Thoracic aorta (tissue), 2 donors: ENCODE data around the gene OSTC. TPM values are rescaled to one million over a fixed set of nuclear protein-coding genes. Genes with fewer than 3 reads are reported as not detected.

Experiments
- ATAC-seq: fragments of 150-250 bp; one replicate; pipeline ENCODE4 v1.8.0; 2017; ENCODE audit warnings: low read depth; ENCODE audit not compliant: insufficient number of reproducible peaks, low FRiP score
- DNase-seq: peaks from one replicate; pipeline ENCODE4 v3.0.0-alpha.2; 2020; ENCODE audit warnings: low spot score
- H3K27ac ChIP-seq, 2 donors: fragments of 200-600 bp; sonication (generic); 1 replicate in 1 of 2; 2 replicates in 1 of 2; pipeline ENCODE4 v1.5.1; 2016; ENCODE audit warnings: mild to moderate bottlenecking in 2 of 2, moderate library complexity in 2 of 2
- H3K27me3 ChIP-seq: fragments of 200-600 bp; sonication (generic); replicated peaks from 2 replicates; pipeline ENCODE4 v1.6.0; 2016; ENCODE audit warnings: mild to moderate bottlenecking; ENCODE audit not compliant: insufficient read depth
- H3K36me3 ChIP-seq: fragments of 200-600 bp; sonication (generic); one replicate; pipeline ENCODE4 v1.5.1; 2016
- H3K4me1 ChIP-seq, 2 donors: fragments of 200-600 bp; sonication (generic); 1 replicate in 1 of 2; 2 replicates in 1 of 2; pipeline versions ENCODE4 v1.5.1 to v1.6.0; 2016; ENCODE audit warnings: low read depth in 2 of 2, mild to moderate bottlenecking in 1 of 2; ENCODE audit not compliant: control insufficient read depth in 1 of 2
- H3K4me3 ChIP-seq: fragments of 200-600 bp; sonication (generic); 2 replicates; pipeline ENCODE4 v1.5.1; 2016; ENCODE audit warnings: mild to moderate bottlenecking
- H3K9me3 ChIP-seq: fragments of 200-600 bp; sonication (generic); 2 replicates; pipeline ENCODE4 v1.5.1; 2016
- CTCF ChIP-seq: fragments of 200-600 bp; sonication (generic); IDR thresholded peaks from one replicate; pipeline ENCODE4 v1.5.1; 2019; ENCODE audit warnings: antibody characterized with exemption
- total RNA-seq, 2 donors: library from RNA; depleted of rRNA; stranded (reverse); fragments of >200 nt; gene quantifications; one replicate each; pipeline versions ENCODE4 v1.1.0 to v1.2.3, GENCODE V29; 2016

Gene OSTC
- total RNA-seq, 2 donors from 2014 or later: 56.2 to 77.2 TPM

DNA sequence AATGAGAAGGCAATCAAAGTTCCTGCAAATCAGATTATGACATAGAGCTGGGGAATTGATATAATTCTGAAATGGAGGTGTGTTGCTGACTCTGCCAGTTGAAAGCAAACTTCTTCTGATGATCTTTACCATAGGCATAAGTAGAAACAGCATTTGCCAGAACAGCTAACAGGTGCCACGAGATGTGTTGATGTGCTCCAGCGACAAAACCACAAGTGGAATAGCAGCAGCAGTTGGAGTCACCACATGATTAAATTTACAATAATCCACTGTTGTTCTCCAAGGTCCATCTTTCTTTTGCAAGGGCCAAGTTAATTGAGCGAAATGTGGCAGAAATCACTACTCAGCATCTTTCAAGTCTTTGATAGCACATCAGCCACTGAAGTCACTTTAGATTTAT is 3.7 kb upstream of the OSTC start:
- no peak for TF ChIP-seq CTCF
- Histone ChIP-seq H3K36me3 (no peaks in the 10 kb centered on the region), H3K27ac (no peak overlapping the region), H3K4me3 (no peak overlapping the region), H3K4me1 (peaks cover 3 to 11% of the 10 kb centered on the region in 2 donors), H3K9me3 (no peaks in the 10 kb centered on the region), H3K27me3 (no peaks in the 10 kb centered on the region)
- ATAC-seq (no peak), DNase-seq (no peak)

- H3K4me3 ChIP-seq: peak overlapping the region; percentile 83
- TF ChIP-seq CTCF: no peak
- DNase-seq: no peak
- H3K36me3 ChIP-seq: no peaks in the 10 kb centered on the region
- ATAC-seq: no peak
- H3K27me3 ChIP-seq: no peaks in the 10 kb centered on the region
- H3K27ac ChIP-seq: peak overlapping the region in 1 of 2 donors; percentile 81
- H3K9me3 ChIP-seq: no peaks in the 10 kb centered on the region
- H3K4me1 ChIP-seq: peaks cover 8 to 23% of the 10 kb centered on the region in 2 donors
Observed at GRCh38 chr4:108649863-108650211, 562 bp upstream of the OSTC start.

DNA sequence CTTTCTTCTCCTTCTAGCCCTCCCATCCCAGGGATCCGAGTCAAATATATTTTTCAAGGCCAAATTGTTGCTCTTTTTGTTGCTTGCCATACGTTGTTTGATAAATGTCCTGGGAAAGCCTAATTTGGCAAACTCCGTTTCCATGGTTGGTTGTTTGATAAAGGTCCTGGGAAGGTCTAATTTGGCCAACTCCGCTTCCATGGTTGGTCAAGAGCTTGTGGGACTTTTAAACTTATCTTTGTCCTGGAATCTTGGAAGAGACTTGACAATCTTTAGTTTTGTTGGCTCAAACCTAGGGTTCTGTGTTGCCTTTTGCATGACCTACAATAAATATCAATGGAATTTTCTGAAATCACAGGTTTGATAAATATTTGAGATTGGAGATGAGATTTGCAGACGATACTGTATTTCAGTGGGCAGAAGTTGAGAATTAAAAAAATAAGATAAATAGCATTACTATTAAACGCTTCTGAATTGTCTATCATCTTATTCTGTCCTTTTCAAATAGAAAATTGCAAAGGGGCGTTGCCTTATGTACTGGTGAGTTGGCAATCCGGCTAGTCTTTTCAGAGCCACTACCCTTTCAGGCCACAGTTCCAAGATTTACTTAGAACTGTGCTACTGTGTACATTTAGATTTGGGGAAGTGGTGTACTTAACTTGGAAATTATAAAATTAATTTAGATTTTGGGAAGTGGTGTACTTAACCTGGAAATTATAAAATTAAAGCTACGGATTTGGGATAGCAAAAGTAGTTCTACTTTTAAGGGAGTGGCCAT is 804 bp downstream of the OSTC start:
- H3K4me1 ChIP-seq: peaks cover 8 to 23% of the 10 kb centered on the region in 2 donors
- H3K27me3 ChIP-seq: no peaks in the 10 kb centered on the region
- peak overlapping the region; percentile 83 for H3K4me3 ChIP-seq
- no peaks in the 10 kb centered on the region for H3K36me3 ChIP-seq
- DNase-seq (no peak), ATAC-seq (no peak)
- H3K9me3 ChIP-seq: no peaks in the 10 kb centered on the region
- no peak for TF ChIP-seq CTCF
- H3K27ac ChIP-seq: peak overlapping the region; percentile 81 to 85

GRCh38 chr4:108662629-108663028 is 12.2 kb downstream of the OSTC start:
- H3K27me3 ChIP-seq: no peaks in the 10 kb centered on the region
- peaks cover 14% of the 10 kb centered on the region for H3K36me3 ChIP-seq
- H3K9me3 ChIP-seq: no peaks in the 10 kb centered on the region
- no peak for DNase-seq
- no peak for ATAC-seq
- H3K27ac ChIP-seq: no peak overlapping the region
- H3K4me3 ChIP-seq: no peak overlapping the region
- no peak for TF ChIP-seq CTCF
- no peaks in the 10 kb centered on the region for H3K4me1 ChIP-seq

DNA sequence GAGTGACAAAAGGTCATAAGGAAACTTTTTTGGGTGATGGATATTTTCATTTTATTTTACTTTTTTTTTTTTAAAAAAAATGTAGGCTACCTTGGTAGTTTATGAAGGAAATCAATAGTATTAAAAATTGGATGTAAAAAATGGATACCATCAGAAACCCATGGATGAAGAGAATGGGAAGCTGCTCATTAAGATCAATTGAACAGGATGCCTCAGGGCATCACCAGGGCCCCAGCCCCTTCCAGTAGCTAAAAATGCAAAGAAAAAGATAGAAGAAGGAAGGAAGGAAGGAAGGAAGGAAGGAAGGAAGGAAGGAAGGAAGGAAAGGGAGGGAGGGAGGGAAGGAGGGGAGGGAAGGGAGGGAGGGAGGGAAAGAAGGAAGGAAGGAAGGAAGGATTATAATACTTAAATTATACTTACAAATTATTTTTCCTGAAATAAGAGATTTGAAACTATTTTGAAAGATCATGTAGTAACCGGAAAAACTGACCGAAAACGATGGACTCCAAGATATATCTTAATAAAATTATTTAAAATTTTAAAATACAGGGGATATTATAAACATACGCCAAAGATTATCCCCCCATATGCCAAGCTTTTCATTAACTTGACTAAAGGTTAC is 24.1 kb downstream of the OSTC start:
- Histone ChIP-seq H3K27ac (no peak overlapping the region), H3K4me3 (no peak overlapping the region), H3K9me3 (no peaks in the 10 kb centered on the region), H3K36me3 (peaks cover 7% of the 10 kb centered on the region), H3K27me3 (no peaks in the 10 kb centered on the region), H3K4me1 (no peaks in the 10 kb centered on the region)
- no peak for TF ChIP-seq CTCF
- DNase-seq (no peak), ATAC-seq (no peak)
